T-helper 2 cell treated with Interferon-gamma antibody and Interleukin-4, amounts not matched to agents 100 ng/mL and 5 ng/mL, for 36 hours (primary cell): ENCODE results near the gene STXBP1. TPM values are rescaled to one million over a fixed set of nuclear protein-coding genes. Genes with fewer than 3 reads are reported as not detected.

Experiments used
- intact Hi-C: fragments of 100-400 bp; cut with micrococcal nuclease; formaldehyde crosslinking; loops from one replicate; pipeline ENCODE4 v1.15.1; 2023
- total RNA-seq: library from RNA; stranded (reverse); gene quantifications from 2 replicates; pipeline ENCODE4 v1.2.3, GENCODE V29; 2022

Gene STXBP1
- total RNA-seq, 1 donor from 2014 or later = 23.9 TPM

DNA sequence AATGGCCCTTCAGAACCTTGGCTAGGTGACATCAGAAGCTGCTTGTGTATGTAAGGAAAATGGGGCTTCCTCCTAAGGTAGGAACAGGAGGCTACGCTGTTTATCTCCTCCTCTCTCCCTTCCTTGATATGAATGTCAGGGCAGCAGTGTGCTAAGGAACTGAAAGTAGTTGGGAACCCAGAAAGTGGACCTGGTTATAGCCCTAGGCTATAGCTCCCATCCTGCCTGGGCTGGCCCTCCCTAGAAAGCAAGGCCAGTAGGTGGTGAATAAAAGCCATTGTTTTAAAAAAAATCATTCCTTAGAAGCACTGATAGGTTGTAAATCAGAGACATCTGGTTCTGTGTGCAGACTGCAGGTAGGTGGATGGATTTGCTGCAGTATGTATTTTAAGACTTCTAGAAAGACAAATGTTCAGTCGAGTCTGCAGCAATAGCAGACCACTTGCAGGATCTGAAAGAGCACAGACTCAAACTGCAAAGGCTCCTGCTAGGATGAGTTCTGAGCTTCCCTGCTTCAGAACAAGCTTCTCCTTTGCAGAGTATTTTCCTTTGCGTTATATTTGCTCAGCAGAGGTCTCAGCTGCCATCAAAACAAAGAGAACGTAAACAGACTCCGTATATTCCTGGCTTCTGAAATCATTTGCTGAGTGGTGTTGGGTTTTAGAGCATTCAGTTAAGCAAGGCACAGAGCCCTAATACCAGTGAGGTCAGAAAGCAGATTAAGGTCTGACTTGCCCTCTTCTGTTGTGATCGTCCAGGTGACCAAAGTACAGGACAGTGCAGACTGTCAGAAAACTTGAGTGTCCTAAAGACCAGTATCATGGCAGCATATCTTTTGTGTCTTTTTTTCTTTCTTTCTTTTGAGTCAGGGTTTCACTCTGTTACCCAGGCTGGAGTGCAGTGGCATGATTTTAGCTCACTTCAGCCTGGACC, 74.7 kb downstream of the STXBP1 start:
- intact Hi-C loops = no loop called here

DNA sequence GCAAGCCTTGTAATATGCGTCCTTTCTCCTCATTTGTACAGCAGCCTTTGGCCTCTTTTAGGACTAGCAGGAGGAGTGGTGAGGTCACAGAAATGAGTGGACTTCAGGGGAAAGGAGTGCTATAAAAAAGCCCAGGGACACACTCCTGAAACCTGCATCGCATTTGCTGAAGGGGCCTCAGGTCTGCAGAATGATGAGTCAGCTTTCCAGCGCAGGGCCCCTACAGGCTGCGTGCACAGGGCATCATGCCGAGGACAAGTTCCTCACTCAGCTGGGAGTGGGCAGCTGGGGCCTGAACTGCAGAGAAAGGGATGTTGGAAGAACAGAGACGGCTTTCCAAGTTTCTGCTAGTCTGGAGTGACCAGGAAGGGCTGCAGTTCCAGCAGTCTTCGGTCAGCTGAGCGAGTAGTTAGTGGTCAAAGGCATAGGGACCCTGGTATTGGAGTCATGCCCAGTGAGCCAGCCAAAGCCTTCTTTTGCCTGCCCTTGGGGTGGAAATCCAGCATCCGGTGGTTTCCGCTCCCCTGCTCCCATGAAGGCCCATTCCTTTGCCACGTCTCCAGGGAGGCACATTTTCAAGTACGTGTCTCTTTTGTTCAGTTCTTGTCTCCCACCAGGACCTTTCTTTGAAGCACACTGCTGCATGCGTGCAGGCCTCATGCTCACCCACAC, 77.4 kb downstream of the STXBP1 start:
- intact Hi-C loops = no loop called here

DNA sequence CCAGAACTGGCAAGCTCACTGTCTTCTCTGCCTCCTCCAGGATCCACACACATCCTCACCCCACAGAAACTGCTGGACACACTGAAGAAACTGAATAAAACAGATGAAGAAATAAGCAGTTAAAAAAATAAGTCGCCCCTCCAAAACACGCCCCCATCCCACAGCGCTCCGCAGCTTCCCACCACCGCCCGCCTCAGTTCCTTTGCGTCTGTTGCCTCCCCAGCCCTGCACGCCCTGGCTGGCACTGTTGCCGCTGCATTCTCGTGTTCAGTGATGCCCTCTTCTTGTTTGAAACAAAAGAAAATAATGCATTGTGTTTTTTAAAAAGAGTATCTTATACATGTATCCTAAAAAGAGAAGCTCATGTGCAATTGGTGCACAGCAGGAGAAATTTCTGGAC, 78.7 kb downstream of the STXBP1 start:
- intact Hi-C loops = no loop called here

DNA sequence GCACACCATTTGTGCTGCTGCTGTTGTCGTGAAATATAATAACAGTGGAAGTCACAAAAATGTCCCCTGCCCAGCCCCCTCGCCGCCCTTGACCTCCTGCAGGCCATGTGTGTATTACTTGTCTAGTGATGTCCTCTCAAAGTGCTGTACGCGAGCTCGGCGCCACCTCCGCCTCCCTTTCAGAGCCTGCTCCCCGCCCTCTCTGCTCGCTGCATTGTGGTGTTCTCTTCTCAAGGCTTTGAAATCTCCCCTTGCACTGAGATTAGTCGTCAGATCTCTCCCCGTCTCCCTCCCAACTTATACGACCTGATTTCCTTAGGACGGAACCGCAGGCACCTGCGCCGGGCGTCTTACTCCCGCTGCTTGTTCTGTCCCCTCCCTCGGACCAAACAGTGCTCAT, 80.0 kb downstream of the STXBP1 start:
- intact Hi-C loops = no loop called here

DNA sequence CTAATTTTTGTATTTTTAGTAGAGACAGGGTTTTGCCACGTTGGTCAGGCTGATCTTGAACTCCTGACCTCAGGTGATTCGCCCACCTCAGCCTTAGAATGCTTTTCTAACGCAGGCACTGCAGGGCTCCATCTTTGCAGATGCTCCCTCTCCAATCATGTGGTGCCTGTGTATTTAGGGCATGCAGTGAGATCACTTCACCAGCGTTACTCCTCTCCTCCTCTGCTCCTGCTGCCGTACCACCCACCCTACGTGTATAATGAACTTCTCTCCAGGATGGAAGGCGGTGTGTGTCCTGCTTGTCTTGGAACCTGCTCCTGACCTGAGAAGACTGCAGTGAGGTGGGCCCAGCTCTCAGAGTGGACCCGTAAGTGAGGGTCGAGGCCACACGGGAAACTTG, 81.1 kb downstream of the STXBP1 start:
- intact Hi-C loops = no loop called here

DNA sequence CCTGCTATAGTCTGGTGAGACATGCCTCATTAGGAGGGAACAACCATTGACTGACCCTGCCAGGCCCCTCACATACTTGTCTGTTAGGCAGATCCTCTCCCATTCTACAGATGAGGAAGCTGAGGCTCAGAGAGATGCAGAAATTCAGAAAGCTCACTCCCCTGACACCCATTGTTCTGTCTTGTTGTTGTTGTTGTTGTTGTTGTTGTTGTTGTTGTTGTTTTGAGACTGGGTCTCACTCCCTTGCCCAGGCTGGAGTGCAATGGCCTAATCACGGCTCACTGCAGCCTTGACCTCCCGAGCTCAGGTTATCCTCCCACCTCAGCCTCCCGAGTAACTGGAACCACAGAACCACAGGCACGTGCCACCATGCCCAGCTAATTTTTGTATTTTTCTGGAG, 81.6 kb downstream of the STXBP1 start:
- intact Hi-C loops = no loop called here

DNA sequence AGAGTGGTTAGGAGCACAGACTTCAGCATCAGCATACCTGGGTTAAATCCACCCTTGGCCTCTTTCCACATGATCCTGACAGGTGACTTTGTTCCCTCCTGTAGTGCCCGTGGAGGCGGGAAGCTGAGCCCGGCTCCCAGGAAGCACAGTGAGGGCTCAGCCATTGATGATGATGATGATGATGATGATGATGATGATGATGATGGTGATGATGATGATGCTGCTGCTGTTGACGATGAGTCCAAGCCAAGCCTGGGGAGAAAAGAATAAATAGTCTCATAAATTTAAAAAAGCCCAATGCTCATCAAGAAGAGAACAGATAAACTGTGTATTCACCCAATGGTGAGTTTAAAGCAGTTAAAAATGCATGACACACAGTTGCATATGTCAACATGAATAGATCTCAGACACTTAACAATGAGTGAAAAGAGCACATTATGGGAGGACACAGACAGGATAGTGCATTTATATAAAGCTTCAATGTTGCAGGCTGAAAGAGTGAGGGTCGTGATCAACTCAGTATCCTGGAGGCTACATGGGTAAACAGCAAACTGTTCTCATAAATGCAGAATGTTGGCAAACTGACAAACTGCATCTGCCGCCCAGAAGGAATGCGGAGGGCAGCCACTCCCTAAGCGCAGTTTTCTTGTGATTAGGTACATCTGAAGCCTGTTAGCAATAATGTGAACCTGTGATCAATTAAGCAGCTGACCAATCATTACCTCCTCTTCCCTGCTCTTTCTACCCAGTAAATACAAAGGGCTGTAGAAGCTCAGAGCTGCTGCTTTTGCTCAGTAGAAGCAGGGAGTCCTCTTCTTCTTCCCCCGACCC, 83.0 kb downstream of the STXBP1 start:
- intact Hi-C loops = no loop called here

DNA sequence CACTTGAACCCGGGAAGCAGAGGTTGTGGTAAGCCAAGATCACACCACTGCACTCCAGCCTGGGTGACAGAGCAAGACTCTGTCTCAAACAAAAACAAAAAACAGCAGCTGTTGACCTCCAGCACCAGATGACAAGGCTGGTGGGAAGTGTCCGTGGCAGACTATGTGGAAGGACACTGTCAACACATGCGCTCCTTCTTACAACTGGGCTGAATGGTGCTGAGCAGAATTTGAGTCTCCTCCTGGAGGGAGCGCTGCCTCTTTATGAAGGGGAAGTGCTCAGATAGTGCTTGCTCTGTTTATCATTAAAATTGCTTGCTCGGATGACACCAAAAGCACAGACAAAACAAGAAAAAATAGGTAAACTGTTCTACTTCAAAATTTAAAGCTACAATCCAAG, 85.5 kb downstream of the STXBP1 start:
- intact Hi-C loops = no loop called here

DNA sequence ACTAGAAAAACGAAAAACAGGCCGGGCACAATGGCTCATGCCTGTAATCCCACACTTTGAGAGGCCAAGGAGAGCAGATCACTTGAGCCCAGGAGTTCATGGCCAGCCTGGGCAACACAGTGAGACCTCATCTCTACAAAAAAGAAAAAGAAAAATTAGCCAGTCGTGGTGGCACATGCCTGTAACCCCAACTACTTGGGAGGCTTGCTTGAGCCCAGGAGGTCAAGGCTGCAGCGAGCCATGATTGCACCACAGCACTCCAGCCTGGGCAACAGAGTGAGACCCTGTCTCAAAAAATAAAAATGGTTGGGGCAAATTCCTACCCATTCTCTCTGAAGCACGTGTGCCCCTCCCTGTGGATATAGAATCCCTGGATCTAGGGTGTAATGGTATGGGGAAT, 86.3 kb downstream of the STXBP1 start:
- intact Hi-C loops = no loop called here

DNA sequence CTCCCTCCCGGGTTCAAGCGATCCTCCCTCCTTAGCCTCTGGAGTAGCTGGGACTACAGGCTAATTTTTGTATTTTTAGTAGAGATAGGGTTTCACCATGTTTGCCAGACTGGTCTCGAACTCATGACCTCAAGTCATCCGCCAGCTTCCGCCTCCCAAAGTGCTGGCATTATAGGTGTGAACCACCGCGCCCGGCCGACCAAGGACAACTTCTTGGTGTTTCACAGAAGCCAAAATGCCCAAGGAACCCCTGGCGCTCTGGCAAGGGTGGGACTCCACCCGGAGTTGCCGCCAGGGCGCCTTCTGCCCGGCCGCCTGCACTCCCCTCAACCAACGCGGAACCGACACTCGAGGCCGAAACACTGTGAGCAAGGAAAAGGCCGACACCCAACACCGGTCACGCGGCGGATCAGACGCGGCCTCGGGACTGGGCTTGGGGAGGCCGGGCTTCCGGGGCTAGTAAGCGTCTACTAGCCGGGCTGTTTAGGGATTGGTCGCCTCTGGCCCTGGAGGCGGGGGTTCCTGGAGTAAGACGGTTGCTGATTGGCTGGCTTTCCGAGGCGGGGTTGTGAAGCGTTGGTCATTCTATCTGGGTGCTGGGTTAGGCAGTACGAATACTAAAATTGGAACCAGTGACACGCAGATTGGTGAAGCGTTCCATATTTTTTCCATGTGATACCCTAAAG, 87.1 kb downstream of the STXBP1 start:
- intact Hi-C loops = loop anchor here (1.0 kb wide), 1 partner anchor 16 kb away; the partner anchor contains the start of gene PTRH1

DNA sequence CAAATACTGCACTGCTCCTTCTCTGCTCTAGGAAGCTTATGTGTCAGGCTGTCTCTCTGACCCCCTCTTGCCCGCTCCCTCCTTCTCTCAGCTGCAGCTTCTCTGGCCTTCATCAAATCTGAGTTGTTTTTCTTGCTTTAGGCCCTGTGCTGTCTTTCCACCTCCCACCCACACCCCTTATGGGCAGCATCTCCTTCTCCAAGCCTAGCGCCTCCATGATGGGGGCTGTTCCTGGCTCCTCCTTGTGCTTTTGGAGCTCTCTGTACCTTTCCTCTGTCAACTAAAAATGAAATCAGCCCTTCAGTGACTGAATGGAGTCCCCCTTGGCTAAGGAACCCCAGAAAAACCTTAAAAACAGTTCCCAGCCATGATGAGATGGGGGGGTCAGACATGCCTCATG, 88.1 kb downstream of the STXBP1 start:
- intact Hi-C loops = no loop called here

DNA sequence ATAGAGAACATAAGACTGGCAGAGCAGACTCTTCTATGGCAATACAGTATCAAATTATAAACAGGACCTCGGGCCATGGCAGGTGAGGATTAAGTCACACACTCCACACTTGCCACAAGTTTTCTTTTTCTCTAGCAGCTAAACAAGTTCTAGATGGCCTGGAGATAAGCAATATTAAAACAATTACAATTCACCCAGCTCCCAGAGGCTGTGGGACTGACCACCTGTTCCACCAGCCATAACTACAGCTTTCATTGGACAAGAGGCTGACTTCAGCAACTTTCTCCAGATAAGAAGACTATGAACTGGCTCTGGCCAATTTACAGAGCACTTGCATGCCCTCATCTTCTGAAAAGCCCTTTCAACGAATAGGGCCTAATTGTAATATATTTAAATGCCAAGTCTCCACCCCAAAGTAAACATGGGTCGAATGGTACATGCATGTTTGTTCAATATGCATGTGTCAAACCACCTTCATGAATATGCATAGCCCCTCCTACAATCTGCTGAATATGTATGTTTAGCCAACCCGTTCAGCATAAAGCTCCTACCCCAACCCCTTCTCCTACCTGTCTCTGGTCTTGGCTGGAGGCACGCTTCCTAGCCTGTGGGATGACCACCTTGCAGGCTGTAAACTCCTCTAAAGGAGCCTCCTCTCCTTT, 88.6 kb downstream of the STXBP1 start:
- intact Hi-C loops = no loop called here

DNA sequence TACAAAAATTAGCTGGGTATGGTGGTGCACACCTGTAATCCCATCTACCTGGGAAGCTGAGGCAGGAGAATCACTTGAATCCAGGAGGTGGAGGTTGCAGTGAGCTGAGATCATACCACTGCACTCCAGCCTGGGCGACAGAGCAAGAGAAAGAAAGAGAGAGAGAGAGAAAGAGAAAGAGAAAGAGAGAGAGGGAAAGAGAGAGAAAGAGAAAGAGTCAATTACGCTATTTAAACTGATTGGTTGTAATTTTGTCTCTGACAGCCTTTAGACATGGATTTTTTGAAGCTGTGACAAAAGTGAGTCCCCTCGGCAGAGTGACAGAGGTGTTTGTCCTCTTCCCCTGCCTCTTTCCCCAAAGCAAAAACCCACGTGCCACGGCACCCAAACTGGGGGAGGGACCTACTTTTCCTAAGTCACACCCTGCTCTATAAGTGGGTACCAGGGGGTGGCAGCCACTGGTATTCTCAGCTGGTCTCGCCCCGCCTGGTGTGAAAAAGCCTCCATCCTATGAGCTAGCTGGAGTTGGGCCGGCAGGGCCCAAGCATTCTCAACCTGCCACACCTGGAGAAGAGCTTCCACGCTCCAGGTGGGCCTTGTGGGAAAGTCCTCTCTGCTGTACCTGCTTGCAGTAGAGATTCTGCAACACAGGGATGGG, 91.3 kb downstream of the STXBP1 start:
- intact Hi-C loops = no loop called here

DNA sequence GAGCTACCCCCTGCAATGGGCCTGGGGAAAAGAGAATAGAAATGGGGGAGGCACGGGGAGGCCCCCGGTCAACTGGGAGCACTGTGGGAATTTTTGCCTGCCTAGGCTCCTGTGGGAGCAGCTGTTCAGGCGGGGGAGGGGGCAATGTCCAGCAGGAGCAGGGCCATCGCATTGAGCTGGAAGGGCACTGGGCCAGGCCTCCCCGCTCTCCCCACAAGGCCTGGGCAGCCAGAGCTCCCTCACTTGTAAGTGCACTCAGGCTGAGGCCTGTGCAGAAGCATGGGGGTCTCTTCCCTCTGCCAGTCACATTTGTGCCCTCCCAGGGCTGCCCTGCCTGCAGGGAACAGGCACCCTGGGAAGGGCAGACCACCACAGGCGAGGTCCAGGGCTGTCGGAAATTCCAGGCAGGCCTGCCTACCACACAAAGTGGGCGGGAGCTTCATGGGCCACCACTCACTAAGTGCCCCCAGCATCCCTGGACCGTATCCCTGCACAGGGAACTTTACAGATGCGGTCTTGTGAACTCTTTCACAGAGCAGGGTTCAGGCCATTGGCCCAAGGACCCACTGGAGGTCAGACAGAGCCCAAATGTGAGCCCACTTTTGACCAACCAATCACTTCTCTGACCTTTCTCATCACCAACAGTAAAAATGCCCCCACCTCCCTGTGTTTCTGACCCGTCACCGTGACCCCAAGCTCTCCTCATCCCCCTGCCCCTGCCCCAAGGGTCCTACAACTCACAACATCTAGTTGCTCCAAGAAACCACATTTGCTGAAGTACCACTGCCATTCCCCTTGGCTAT, 93.7 kb downstream of the STXBP1 start:
- intact Hi-C loops = no loop called here

DNA sequence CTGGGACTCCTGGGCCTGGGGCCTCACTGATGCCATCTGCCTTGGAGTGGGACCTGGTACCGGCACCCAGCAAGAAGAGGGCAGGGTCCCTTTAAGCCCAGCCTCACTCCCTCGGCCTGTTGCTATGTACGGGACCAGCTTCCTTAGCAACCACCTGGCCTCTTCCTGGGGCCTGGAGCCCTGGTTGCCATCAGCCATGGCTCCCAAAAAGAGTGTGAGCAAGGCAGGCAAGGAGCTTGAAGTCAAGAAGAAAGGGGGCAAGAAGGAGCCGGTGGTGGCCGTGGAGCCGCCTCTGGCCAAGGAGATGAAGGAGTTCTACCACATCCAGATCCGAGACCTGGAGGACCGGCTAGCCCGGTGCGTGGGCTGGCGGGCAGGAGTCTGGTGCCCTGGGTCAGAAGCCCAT, 94.8 kb downstream of the STXBP1 start, which contains the start of gene CFAP157:
Gene CFAP157, plus strand, starts transcription at position 153 of the 406 bp plus-strand sequence. Its CDS starts 44 bp downstream, at position 197.
- intact Hi-C loops = no loop called here

DNA sequence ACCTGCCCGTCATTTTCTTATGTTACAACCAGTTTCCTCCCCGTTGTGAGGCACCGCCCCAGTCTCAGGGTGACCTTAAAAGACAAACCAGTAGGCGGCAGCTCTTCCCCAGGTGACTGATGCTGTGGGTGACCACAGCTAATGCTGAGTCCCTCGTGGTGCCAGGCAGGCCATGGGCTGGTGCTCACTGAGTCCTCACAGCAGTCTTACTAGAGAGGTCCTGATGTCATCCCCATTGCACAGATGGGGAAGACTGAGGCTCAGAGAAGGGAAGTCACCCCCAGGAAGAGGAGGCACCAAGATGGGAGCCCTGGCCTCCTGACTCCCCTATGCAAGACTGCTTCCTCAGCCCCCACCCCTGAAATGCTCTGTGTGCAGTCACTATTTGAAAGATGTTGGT, 95.7 kb downstream of the STXBP1 start:
- intact Hi-C loops = no loop called here

DNA sequence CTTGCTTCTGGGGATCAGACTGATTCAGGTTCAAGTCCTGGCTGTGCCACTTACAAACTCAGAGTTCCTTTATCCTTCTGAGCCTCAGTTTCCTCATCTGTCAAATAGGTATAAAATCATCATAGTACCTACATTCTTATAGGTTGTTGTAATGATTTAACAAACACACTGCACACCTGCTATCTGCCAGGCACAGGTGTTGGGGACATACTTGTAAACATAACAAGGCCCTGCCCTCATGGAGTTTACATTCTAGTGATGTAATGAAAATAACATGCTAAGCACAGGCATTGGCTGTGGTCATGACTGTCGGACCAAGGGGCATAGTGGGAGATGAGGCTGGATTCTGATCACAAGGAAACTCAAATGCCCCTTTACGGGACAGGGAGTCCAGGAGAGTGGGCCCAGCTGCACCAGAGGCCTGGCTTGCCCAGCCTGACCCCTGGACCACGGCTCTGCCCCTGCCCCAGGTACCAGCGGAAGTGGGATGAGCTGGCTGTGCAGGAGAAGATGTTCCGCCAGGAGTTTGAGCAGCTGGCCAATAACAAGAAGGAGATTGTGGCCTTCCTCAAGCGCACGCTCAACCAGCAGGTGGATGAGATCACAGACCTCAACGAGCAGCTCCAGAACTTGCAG, 97.0 kb downstream of the STXBP1 start:
- intact Hi-C loops = no loop called here

DNA sequence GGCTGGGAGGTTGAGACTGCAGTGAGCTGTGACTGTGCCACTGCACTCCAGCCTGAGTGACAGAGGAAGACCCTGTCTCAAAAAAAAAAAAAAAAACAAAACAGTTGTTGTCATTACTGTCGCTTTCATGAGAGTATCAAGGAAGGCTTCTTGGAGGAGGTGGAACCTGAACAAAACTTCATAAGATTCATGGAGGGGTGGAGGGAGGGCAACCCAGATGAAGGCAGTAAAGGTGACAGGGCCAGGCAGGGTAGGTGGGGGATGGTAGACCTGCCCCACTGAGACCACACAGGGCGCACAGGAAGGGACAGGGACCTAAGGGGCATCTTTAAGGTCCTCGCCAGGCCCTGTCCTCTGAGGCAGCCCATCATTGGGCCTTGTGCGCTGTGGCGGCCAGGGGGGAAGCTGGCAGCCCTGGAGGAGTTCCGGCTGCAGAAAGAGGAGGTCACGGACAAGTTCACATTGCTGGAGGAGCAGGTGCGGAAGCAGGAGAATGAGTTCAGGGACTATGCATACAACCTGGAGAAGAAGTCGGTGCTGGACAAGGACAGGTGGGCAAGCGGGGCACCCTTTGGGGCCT, 98.2 kb downstream of the STXBP1 start:
- intact Hi-C loops = loop anchor here (10.0 kb wide), 1 partner anchor 95 kb away; the partner anchor contains the start of gene STXBP1
